GM12864 (cell line): ENCODE results near the gene ZNFX1.

Experiments used
- DNase-seq: peaks from one replicate; pipeline ENCODE4 v3.0.0-alpha.2; 2011; ENCODE audit warnings: low read depth
- H3K4me3 ChIP-seq: 2 replicates; pipeline ENCODE4 v1.5.1; 2011; ENCODE audit warnings: mild to moderate bottlenecking, low read depth, low read length, control low read depth
- TF ChIP-seq, protein P1 (sequence below): IDR thresholded peaks from 2 replicates; pipeline ENCODE4 v1.5.1; 2011; ENCODE audit warnings: low read depth, mild to moderate bottlenecking, moderate library complexity, low read length, control low read depth, inconsistent platforms; ENCODE audit errors: missing control alignments

Gene ZNFX1

DNA sequence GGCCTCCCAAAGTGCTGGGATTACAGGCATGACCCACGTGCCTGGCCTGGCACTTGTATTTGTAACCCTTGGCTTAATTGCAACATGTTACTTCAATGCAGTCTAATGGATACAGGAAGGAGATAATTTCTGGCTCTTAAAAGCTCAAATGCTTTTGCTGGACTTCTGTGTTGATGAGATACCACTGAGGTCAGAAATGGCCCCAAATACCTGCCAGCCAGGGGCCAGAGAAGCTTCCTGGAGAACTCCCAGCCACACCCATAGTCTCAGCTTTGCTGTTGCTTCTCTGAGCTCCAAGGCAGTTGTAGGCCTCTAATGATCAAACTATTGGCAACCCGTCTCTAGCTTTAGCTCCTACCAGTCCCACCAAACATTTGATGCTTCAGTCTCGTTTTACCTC, 14.2 kb upstream of the ZNFX1 start:
- H3K4me3 ChIP-seq = no peak overlapping the region
- DNase-seq = no peak
- TF ChIP-seq, protein P1, sequence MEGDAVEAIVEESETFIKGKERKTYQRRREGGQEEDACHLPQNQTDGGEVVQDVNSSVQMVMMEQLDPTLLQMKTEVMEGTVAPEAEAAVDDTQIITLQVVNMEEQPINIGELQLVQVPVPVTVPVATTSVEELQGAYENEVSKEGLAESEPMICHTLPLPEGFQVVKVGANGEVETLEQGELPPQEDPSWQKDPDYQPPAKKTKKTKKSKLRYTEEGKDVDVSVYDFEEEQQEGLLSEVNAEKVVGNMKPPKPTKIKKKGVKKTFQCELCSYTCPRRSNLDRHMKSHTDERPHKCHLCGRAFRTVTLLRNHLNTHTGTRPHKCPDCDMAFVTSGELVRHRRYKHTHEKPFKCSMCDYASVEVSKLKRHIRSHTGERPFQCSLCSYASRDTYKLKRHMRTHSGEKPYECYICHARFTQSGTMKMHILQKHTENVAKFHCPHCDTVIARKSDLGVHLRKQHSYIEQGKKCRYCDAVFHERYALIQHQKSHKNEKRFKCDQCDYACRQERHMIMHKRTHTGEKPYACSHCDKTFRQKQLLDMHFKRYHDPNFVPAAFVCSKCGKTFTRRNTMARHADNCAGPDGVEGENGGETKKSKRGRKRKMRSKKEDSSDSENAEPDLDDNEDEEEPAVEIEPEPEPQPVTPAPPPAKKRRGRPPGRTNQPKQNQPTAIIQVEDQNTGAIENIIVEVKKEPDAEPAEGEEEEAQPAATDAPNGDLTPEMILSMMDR = no peak

DNA sequence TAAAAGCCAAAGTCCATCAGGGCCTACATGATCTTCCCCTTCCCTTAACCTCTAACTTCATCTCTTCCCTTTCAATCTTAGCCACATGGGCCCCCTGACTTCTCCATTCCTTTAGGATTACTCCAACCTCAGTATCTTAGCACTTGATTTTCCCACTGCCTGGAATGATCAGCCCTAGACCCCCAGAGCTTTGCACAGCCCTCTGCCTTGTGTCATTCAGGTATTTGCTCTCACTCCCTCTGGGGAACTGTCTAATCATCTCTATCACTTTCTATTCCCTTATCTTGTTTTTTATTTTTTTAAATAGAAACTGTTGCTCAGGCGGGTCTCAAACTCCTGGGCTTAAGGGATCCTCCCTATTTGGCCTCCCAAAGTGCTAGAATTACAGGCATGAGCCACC, 13.3 kb upstream of the ZNFX1 start:
- TF ChIP-seq, protein P1 = no peak
- DNase-seq = no peak
- no peak overlapping the region for H3K4me3 ChIP-seq

DNA sequence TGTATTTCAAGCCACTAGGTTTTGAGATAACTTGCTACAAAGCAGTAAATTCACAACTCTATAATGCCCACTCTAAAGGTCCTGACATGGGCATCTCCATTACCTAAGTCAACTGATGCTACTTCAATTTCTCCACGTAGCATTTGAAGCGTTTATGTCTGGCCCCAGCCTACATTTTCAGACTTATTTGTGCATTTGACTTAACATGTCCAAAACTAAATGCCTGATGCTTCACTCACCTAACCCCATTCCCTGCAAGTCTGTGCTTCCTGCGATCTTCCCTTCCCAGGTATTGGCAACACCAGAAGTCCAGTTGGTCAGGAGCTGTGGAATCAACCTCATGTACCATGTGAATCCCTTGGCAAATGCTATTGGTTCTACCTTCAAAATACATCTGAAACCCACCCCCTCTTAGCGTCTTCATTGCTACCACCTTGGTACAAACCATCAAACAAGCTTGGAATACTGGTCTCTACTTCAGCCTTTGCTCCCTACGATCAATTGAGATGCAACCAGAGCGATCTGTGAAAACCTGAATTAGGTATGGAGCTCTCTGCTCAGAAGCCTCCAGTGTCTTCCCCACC, 12.8 kb upstream of the ZNFX1 start:
- TF ChIP-seq, protein P1 = no peak
- DNase-seq = no peak
- no peak overlapping the region for H3K4me3 ChIP-seq

DNA sequence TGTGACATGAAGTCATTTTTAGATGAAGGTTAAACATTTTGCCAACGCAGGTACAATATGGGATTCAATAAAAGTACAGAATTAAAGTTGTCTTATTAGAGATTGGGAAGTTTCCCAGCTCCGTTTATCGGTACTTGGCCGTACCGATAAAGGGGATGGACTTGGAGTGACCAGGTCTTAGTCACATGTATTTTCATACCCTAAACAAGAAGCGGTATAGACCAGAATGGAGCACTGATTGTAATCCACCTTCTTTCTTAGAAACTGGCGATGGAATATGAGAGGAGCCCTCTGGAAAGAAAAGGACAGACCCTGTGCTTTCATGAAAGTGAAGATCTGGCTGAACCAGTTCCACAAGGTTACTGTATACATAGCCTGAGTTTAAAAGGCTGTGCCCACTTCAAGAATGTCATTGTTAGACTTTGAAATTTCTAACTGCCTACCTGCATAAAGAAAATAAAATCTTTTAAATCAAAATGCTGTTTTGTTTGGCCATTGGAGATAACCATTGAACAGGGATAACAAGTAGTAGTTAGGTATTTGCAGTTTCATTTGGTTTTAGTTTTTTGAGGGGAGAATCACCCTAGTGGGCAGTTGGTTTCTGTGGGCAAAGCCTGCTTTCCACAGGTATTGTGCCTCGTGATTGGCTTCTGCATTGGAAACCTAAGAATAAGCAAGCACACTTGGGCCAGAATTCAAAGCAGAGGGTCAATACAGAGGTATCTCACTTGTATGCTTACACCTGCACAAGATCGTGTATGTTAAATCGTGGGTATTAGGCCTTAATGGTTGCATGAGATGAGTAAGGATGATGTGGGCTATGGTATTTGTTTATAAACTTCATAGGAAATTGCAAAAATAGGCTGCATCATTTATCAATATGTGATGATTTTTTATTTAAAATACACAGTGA, 11.2 kb upstream of the ZNFX1 start:
- no peak for DNase-seq
- no peak overlapping the region for H3K4me3 ChIP-seq
- TF ChIP-seq, protein P1 = no peak

DNA sequence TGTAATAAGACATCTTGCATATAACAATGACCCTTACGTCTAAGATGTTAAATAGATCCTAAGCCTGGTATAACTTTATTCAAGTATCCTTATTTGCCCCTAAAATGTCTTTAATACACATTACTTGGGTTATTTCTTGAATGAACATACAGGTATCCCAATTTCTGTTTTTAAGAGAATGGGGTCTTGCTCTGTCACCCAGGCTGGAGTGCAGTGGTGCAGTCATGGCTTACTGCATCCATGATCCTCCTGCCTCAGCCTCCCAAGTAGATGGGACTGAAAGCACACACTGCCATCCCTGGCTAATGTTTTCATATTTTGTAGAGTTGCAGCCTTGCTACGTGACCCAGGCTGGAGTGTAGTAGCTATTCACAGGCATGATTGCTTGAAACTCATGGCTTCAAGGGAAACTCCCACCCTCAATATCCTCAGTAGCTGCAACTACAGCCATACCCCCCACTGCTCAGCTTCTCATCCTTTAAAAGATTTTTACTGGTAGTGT, 10.4 kb upstream of the ZNFX1 start:
- TF ChIP-seq, protein P1 = no peak
- H3K4me3 ChIP-seq = no peak overlapping the region
- no peak for DNase-seq

DNA sequence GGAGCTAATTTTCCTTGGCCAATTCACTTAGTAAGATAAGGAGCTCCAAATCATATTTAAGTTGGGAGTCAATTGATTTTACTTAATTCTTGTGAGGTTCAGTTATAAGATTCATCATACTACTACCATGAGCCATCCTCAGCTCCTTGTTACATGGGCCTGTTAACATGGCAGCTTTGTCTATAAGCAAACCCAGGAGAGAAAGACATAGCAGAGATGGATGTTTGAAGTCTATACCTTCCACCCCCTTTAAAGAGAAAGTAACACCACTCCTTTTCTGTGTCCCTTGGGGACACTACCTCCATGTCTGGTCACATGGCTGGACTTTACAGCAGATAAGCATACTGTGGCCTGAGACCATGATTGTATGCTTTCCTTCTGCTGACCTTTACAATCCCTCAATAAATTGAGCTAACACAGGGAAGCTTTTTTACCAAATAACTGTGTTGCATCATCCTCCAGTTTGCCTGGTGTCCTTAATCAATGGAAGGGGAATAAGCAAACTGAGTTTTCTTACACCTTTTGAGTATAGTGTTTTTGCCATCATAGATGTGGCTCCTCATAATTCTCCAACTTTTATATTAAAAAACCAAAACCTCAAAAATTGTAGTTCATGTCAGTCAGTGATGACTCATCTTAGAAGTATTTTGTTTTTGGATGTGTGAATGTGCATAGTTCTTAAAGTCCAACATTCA, 9.8 kb upstream of the ZNFX1 start:
- H3K4me3 ChIP-seq = no peak overlapping the region
- no peak for DNase-seq
- TF ChIP-seq, protein P1 = no peak
